ENCODE measurements around the gene RNF14. TPM values are rescaled to one million over a fixed set of nuclear protein-coding genes. Genes with fewer than 3 reads are reported as not detected.
A peak's percentile ranks its signal among the peaks of the same experiment; 100 is the strongest.

RNF14 gene
- total RNA-seq, 4 donors from 2014 or later: 11.9 to 45.0 (median 23.6) TPM

DNA sequence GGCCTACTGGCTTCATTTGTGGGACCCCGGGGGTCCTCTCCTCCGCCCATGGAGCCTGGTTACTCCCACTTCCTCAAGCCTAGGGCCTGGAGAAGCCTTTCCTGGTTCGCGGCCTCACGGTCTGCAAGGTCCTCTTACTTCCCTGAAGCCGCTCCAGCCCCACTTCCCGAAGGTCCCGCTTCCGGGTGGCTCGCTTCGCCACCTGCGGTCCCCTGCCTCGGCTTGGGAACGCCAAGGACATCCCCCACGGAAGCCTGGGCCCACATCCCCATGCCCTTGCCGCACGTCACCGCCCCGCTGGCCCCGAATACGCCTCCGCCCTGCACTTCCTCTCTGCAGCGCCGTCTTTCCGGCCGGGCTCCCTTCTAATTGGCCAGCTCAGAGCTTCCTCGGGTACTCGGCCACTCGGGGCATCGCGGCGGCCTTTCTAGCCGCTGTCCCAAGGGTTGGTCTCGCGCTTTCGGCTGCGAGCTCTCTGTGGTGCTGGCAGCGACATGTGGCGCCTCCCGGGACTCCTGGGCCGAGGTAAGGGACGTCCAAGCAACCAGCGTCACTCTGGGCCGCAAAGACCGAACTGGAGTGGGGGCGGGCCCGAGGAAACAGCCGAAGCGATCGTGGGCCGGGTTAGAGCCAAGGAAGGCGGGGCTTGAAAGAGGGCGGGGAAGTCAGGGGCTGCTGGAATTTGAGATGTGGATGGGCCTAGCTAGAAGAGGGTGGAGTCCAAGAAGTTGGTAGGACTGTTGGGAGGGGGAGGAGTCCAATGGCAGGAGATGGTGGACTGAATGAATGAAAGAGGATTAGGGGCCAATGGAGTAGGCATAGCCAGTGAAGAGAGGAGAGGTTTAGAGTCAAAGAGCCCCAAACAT, 45.2 kb upstream of the RNF14 start, which contains the start of gene DELE1:
TSS of gene DELE1 (plus strand) at position 424 of the 866 bp plus-strand sequence. CDS start at position 495, 71 bp downstream.
- no peaks in the 10 kb centered on the region for H3K9me3 ChIP-seq
- H3K4me3 ChIP-seq: peak within 1 kb of the TSS; percentile 65 to 84 (median 78)
- peak in 3 of 4 donors; percentile 35 to 87 (median 82) for TF ChIP-seq POLR2A (IDR thresholded peaks at IDR 0.05)
- TF ChIP-seq, protein P1, sequence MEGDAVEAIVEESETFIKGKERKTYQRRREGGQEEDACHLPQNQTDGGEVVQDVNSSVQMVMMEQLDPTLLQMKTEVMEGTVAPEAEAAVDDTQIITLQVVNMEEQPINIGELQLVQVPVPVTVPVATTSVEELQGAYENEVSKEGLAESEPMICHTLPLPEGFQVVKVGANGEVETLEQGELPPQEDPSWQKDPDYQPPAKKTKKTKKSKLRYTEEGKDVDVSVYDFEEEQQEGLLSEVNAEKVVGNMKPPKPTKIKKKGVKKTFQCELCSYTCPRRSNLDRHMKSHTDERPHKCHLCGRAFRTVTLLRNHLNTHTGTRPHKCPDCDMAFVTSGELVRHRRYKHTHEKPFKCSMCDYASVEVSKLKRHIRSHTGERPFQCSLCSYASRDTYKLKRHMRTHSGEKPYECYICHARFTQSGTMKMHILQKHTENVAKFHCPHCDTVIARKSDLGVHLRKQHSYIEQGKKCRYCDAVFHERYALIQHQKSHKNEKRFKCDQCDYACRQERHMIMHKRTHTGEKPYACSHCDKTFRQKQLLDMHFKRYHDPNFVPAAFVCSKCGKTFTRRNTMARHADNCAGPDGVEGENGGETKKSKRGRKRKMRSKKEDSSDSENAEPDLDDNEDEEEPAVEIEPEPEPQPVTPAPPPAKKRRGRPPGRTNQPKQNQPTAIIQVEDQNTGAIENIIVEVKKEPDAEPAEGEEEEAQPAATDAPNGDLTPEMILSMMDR (IDR thresholded peaks at IDR 0.05): peak in 2 of 6 experiments; percentile 13 to 27
- H3K4me1 ChIP-seq: peaks cover 5 to 46% (median 16%) of the 10 kb centered on the region in 3 donors
- peak within 1 kb of the TSS; percentile 97 to 99 (median 98) for H3K27ac ChIP-seq
- no peaks in the 10 kb centered on the region for H3K27me3 ChIP-seq
- DNase-seq: peak; percentile 88
- H3K36me3 ChIP-seq: peaks cover 17 to 41% (median 24%) of the 10 kb centered on the region in 3 donors
- intact Hi-C loops (cut with DNase I): no loop called here
- WGBS, 2 donors: 1% methylated on average over 10 to 23 of the region's 53 CpGs

DNA sequence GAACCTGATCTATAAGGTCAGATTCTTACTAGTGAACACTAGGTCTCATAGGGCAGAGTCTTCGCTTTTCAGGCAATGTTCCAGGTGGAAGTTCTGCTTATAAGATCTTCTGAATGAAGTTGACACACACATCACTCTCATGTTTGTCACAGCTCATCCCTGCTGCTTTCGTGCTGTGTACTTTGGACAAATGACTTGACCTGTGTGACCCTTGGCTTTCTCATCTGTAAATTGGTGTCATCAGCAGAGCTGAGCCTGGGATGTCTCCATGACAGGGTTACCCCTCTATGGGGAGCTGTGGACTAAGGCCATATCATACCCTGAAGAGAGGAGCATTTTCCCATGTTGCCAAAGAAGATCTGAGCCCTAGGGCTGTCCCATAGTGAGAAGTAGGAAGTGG, 42.5 kb upstream of the RNF14 start:
- H3K36me3 ChIP-seq: peaks cover 44 to 69% (median 51%) of the 10 kb centered on the region in 3 donors
- intact Hi-C loops (cut with DNase I): no loop called here
- H3K4me1 ChIP-seq: peaks cover 5 to 46% (median 16%) of the 10 kb centered on the region in 3 donors
- no peak overlapping the region for H3K4me3 ChIP-seq
- no peaks in the 10 kb centered on the region for H3K9me3 ChIP-seq
- TF ChIP-seq POLR2A (IDR thresholded peaks at IDR 0.05): no peak
- TF ChIP-seq, protein P1 (IDR thresholded peaks at IDR 0.05): no peak
- no peak for DNase-seq
- H3K27ac ChIP-seq: no peak overlapping the region
- H3K27me3 ChIP-seq: no peaks in the 10 kb centered on the region
- WGBS, 2 donors: 89 to 90% methylated on average over 1 to 2 of the region's 2 CpGs

- intact Hi-C loops (cut with DNase I): no loop called here
Measured at GRCh38 chr5:141928051-141928450, 40.9 kb upstream of the RNF14 start.

DNA sequence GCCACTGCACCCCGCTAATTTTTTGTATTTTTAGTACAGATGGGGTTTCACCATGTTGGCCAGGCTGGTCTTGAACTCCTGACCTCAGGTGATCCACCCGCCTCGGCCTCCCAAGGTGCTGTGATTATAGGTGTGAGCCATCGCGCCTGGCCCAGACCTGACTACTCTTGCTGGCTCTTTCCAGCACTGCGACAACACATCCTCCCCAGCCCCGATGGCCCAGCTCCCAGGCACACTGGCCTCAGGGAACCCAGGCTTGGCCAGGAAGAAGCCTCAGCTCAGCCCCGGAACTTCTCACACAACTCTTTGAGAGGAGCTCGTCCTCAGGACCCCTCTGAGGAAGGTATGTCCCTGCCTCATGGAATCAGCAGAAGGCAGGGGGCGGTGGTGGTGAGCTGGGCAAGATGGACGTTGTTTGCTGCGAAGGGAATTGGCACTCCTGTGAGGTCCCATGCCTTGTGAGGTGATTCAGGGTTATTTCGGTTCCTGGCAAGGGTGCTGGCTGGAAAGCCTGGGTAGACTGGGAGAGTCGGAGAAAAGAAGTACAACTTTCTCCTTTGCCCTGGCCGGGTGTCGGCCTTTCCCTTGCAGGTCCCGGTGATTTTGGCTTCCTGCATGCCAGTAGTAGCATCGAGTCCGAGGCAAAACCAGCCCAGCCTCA, 39.4 kb upstream of the RNF14 start:
- H3K27me3 ChIP-seq: no peaks in the 10 kb centered on the region
- intact Hi-C loops (cut with DNase I): no loop called here
- peaks cover 56 to 100% (median 56%) of the 10 kb centered on the region in 3 donors for H3K36me3 ChIP-seq
- H3K4me1 ChIP-seq: peaks cover 0 to 33% (median 6%) of the 10 kb centered on the region in 3 donors
- H3K27ac ChIP-seq: no peak overlapping the region
- DNase-seq: no peak
- H3K4me3 ChIP-seq: no peak overlapping the region
- 84 to 93% methylated on average over 9 to 15 of the region's 19 CpGs for WGBS, 2 donors
- TF ChIP-seq POLR2A (IDR thresholded peaks at IDR 0.05): no peak
- TF ChIP-seq, protein P1 (IDR thresholded peaks at IDR 0.05): no peak
- no peaks in the 10 kb centered on the region for H3K9me3 ChIP-seq

More at GRCh38 chr5:141928051-141928450, 40.9 kb upstream of the RNF14 start:
- Histone ChIP-seq H3K4me1 (peaks cover 2 to 38% (median 12%) of the 10 kb centered on the region in 3 donors), H3K27me3 (no peaks in the 10 kb centered on the region), H3K4me3 (no peak overlapping the region), H3K9me3 (no peaks in the 10 kb centered on the region), H3K36me3 (peaks cover 44 to 85% (median 56%) of the 10 kb centered on the region in 3 donors), H3K27ac (peak overlapping the region in 2 of 4 donors; percentile 10 to 42)
- 36 to 76% methylated on average over 4 of the region's 8 CpGs for WGBS, 2 donors
- no peak for TF ChIP-seq POLR2A (IDR thresholded peaks at IDR 0.05)
- TF ChIP-seq, protein P1 (IDR thresholded peaks at IDR 0.05): no peak
- no peak for DNase-seq

Measured in esophagus squamous epithelium (tissue), 5 donors.